ENCODE data around the gene ZBTB2.

Gene ZBTB2

GRCh38 chr6:151390276-151390850, 996 bp downstream of the ZBTB2 start:
- no peaks in the 10 kb centered on the region for H3K9me3 ChIP-seq (ENCODE audit: severe bottlenecking)
- 0 out of 2 replicates have a peak, but pooled peaks have one; percentile 7 for TF ChIP-seq CTCF (IDR thresholded peaks at IDR 0.05; ENCODE audit: low read depth, low read length)
- H3K27ac ChIP-seq, result peak overlapping the region; percentile 99
- peak; percentile 96 for DNase-seq
- H3K27me3 ChIP-seq (ENCODE audit: insufficient read depth, low read depth, severe bottlenecking), result no peaks in the 10 kb centered on the region
- peak overlapping the region; percentile 91 for H3K4me3 ChIP-seq (ENCODE audit: low read depth, low read length)
- peaks cover 18% of the 10 kb centered on the region for H3K36me3 ChIP-seq

GRCh38 chr6:151389618-151390275, 1.6 kb downstream of the ZBTB2 start:
- Histone ChIP-seq H3K27me3 (ENCODE audit: insufficient read depth, low read depth, severe bottlenecking) (no peaks in the 10 kb centered on the region), H3K9me3 (ENCODE audit: severe bottlenecking) (no peaks in the 10 kb centered on the region), H3K27ac (peak overlapping the region; percentile 99), H3K36me3 (peaks cover 12% of the 10 kb centered on the region), H3K4me3 (ENCODE audit: low read depth, low read length) (peak overlapping the region; percentile 86)
- peak; percentile 35 for DNase-seq
- TF ChIP-seq CTCF (IDR thresholded peaks at IDR 0.05; ENCODE audit: low read depth, low read length), result no peak

- no peaks in the 10 kb centered on the region for H3K27me3 ChIP-seq (ENCODE audit: insufficient read depth, low read depth, severe bottlenecking)
- peak overlapping the region; percentile 86 for H3K4me3 ChIP-seq (ENCODE audit: low read depth, low read length)
- DNase-seq, result no peak
- no peaks in the 10 kb centered on the region for H3K9me3 ChIP-seq (ENCODE audit: severe bottlenecking)
- peak overlapping the region; percentile 99 for H3K27ac ChIP-seq
- peaks cover 11% of the 10 kb centered on the region for H3K36me3 ChIP-seq
- TF ChIP-seq CTCF (IDR thresholded peaks at IDR 0.05; ENCODE audit: low read depth, low read length), result no peak
Observed at GRCh38 chr6:151388997-151389617, 2.3 kb downstream of the ZBTB2 start.

GRCh38 chr6:151388236-151388635, 3.1 kb downstream of the ZBTB2 start:
- TF ChIP-seq CTCF (IDR thresholded peaks at IDR 0.05; ENCODE audit: low read depth, low read length), result no peak
- Histone ChIP-seq H3K36me3 (peaks cover 6% of the 10 kb centered on the region), H3K27ac (no peak overlapping the region), H3K27me3 (ENCODE audit: insufficient read depth, low read depth, severe bottlenecking) (no peaks in the 10 kb centered on the region), H3K4me3 (ENCODE audit: low read depth, low read length) (no peak overlapping the region), H3K9me3 (ENCODE audit: severe bottlenecking) (no peaks in the 10 kb centered on the region)
- no peak for DNase-seq

- TF ChIP-seq CTCF (IDR thresholded peaks at IDR 0.05; ENCODE audit: low read depth, low read length), result no peak
- no peaks in the 10 kb centered on the region for H3K27me3 ChIP-seq (ENCODE audit: insufficient read depth, low read depth, severe bottlenecking)
- no peak overlapping the region for H3K4me3 ChIP-seq (ENCODE audit: low read depth, low read length)
- H3K27ac ChIP-seq, result no peak overlapping the region
- no peak for DNase-seq
- no peaks in the 10 kb centered on the region for H3K9me3 ChIP-seq (ENCODE audit: severe bottlenecking)
- H3K36me3 ChIP-seq, result peaks cover 7% of the 10 kb centered on the region
Observed at GRCh38 chr6:151387175-151387970, 4.0 kb downstream of the ZBTB2 start.
